ENCODE measurements around the gene PCMT1. TPM values are rescaled to one million over a fixed set of nuclear protein-coding genes. Genes with fewer than 3 reads are reported as not detected.

PCMT1 gene
- total RNA-seq, 1 donor from 2014 or later: 83.4 TPM

DNA sequence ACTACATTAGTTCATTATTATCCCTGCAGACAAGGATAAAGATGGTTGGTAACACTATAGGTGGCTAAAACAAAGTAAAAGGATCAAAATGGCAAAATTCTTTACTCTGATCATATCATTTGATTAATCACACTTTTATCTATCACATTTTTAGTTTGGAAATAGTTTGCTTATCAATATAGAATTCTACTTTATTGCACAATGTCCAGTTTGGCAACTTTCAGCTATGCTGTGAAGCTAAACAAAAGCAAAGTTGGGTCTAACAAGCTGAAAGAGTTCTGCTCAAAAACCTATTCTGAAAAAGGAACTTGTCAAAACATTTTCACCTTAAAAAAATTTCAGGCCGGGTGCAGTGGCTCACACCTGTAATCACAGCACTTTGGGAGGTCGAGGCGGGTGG lies 23.8 kb upstream of the PCMT1 start:
- Mint-ChIP-seq H3K27me3 (ENCODE audit: low read depth) (no peaks in the 10 kb centered on the region), H3K9me3 (ENCODE audit: low read depth) (no peaks in the 10 kb centered on the region), H3K4me3 (ENCODE audit: unreplicated experiment) (no peak overlapping the region), H3K36me3 (ENCODE audit: low read depth) (peaks cover 8% of the 10 kb centered on the region), H3K4me1 (ENCODE audit: low read depth) (no peaks in the 10 kb centered on the region), H3K27ac (ENCODE audit: unreplicated experiment) (no peak overlapping the region)
- TF ChIP-seq CTCF (IDR thresholded peaks at IDR 0.05): no peak
- no peak for DNase-seq (ENCODE audit: low spot score)

- Mint-ChIP-seq H3K36me3 (ENCODE audit: low read depth) (peaks cover 14% of the 10 kb centered on the region), H3K4me1 (ENCODE audit: low read depth) (no peaks in the 10 kb centered on the region), H3K9me3 (ENCODE audit: low read depth) (no peaks in the 10 kb centered on the region), H3K4me3 (ENCODE audit: unreplicated experiment) (no peak overlapping the region), H3K27me3 (ENCODE audit: low read depth) (no peaks in the 10 kb centered on the region), H3K27ac (ENCODE audit: unreplicated experiment) (no peak overlapping the region)
- DNase-seq (ENCODE audit: low spot score): no peak
- TF ChIP-seq CTCF (IDR thresholded peaks at IDR 0.05): no peak
These were observed 21.6 kb upstream of the PCMT1 start for GRCh38 chr6:149727793-149728498.

GRCh38 chr6:149728499-149729234 lies 20.9 kb upstream of the PCMT1 start:
- Mint-ChIP-seq H3K36me3 (ENCODE audit: low read depth) (peaks cover 14% of the 10 kb centered on the region), H3K27ac (ENCODE audit: unreplicated experiment) (no peak overlapping the region), H3K4me1 (ENCODE audit: low read depth) (no peaks in the 10 kb centered on the region), H3K4me3 (ENCODE audit: unreplicated experiment) (no peak overlapping the region), H3K27me3 (ENCODE audit: low read depth) (no peaks in the 10 kb centered on the region), H3K9me3 (ENCODE audit: low read depth) (no peaks in the 10 kb centered on the region)
- TF ChIP-seq CTCF (IDR thresholded peaks at IDR 0.05): no peak
- DNase-seq (ENCODE audit: low spot score): no peak

GRCh38 chr6:149729824-149730223 lies 19.7 kb upstream of the PCMT1 start:
- Mint-ChIP-seq H3K4me1 (ENCODE audit: low read depth) (no peaks in the 10 kb centered on the region), H3K9me3 (ENCODE audit: low read depth) (no peaks in the 10 kb centered on the region), H3K4me3 (ENCODE audit: unreplicated experiment) (no peak overlapping the region), H3K27me3 (ENCODE audit: low read depth) (no peaks in the 10 kb centered on the region), H3K36me3 (ENCODE audit: low read depth) (peaks cover 14% of the 10 kb centered on the region), H3K27ac (ENCODE audit: unreplicated experiment) (no peak overlapping the region)
- DNase-seq (ENCODE audit: low spot score): no peak
- TF ChIP-seq CTCF (IDR thresholded peaks at IDR 0.05): no peak

DNA sequence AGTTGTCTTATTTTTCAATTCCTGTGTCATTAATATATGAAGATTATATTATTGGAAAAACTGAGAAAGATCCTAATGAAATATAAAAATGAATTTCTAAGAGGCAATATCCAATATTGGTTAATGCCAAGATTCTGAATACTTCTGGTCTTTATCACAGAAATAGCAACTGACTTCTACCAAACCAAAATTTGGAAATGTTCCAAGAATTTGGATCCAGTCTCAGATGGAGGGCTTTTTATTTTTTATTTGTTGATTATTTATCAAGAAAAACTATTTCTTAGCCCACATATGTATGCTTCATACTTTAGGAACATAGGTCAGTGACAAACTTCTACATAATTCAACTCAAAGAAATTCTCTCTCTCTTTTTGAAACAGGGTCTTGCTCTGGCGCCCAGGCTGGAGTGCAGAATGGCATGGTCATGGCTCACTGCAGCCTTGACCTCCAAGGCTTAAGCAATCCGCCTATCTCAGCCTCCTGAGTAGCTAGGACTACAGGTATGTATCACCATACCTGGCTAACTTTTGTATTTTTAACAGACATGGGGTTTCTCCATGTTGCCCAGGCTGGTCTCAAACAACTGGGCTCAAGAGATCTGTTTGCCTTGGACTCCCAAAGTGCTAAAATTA lies 16.3 kb upstream of the PCMT1 start:
- H3K27ac Mint-ChIP-seq (ENCODE audit: unreplicated experiment): no peak overlapping the region
- no peaks in the 10 kb centered on the region for H3K9me3 Mint-ChIP-seq (ENCODE audit: low read depth)
- H3K4me3 Mint-ChIP-seq (ENCODE audit: unreplicated experiment): no peak overlapping the region
- no peak for DNase-seq (ENCODE audit: low spot score)
- TF ChIP-seq CTCF (IDR thresholded peaks at IDR 0.05): no peak
- no peaks in the 10 kb centered on the region for H3K27me3 Mint-ChIP-seq (ENCODE audit: low read depth)
- no peaks in the 10 kb centered on the region for H3K4me1 Mint-ChIP-seq (ENCODE audit: low read depth)
- peaks cover 17% of the 10 kb centered on the region for H3K36me3 Mint-ChIP-seq (ENCODE audit: low read depth)
